Gastrocnemius medialis (tissue), 4 donors: Measurements from ENCODE around the gene SFXN3. TPM values are rescaled to one million over a fixed set of nuclear protein-coding genes. Genes with fewer than 3 reads are reported as not detected.

Experiments used
- ATAC-seq, 2 donors: fragments of 150-250 bp; one replicate each; pipeline ENCODE4 v1.9.1; 2016
- DNase-seq, 2 donors: peaks; one replicate each; pipeline ENCODE4 v3.0.0-alpha.2; 2019
- H3K27ac ChIP-seq, 4 donors: fragments of 200-600 bp; sonication (generic); 1 replicate in 1 of 4; 2 replicates in 3 of 4; pipeline ENCODE4 v1.5.1; 2016 to 2018; ENCODE audit warnings: mild to moderate bottlenecking in 2 of 4, moderate library complexity in 1 of 4
- H3K27me3 ChIP-seq, 3 donors: fragments of 200-600 bp; sonication (generic) in 2 of 3; 1 replicate in 1 of 3; 2 replicates in 2 of 3; pipeline versions ENCODE4 v1.5.1 to v1.6.0; 2016 to 2019; ENCODE audit warnings: mild to moderate bottlenecking in 1 of 3, moderate library complexity in 1 of 3
- H3K36me3 ChIP-seq, 2 donors: fragments of 200-600 bp; sonication (generic) in 1 of 2; one replicate each; pipeline ENCODE4 v1.5.1; 2017 to 2018
- H3K4me1 ChIP-seq, 2 donors: fragments of 200-600 bp; sonication (generic) in 1 of 2; one replicate each; pipeline ENCODE4 v1.5.1; 2016 to 2017; ENCODE audit warnings: mild to moderate bottlenecking in 2 of 2
- H3K4me3 ChIP-seq, 4 donors: fragments of 200-600 bp; sonication (generic) in 3 of 4; 1 replicate in 1 of 4; 2 replicates in 3 of 4; pipeline ENCODE4 v1.5.1; 2016 to 2019; ENCODE audit warnings: mild to moderate bottlenecking in 2 of 4
- H3K9me3 ChIP-seq, 3 donors: fragments of 200-600 bp; sonication (generic) in 2 of 3; 1 replicate in 1 of 3; 2 replicates in 2 of 3; pipeline ENCODE4 v1.5.1; 2016 to 2019
- POLR2A ChIP-seq, 2 donors: fragments of 450-650 bp; IDR thresholded peaks; one replicate each; pipeline ENCODE4 v1.6.1; 2017; ENCODE audit warnings: antibody characterized with exemption in 2 of 2, mild to moderate bottlenecking in 2 of 2, moderate library complexity in 2 of 2
- in situ Hi-C, 4 donors: fragments of 200-750 bp; cut with MboI; loops; one replicate each; pipeline versions ENCODE4 v1.15.0 to v1.8.0; 2017; ENCODE audit warnings: low sequenced_read_pairs in 4 of 4
- intact Hi-C: fragments of 100-400 bp; cut with DNase I; formaldehyde crosslinking; loops from one replicate; pipeline ENCODE4 v1.15.1; 2023; ENCODE audit warnings: low total_unique reads
- total RNA-seq, 4 donors: library from RNA; depleted of rRNA; stranded (reverse); fragments of >200 nt; gene quantifications; one replicate each; pipeline versions ENCODE4 v1.1.0 to v1.2.3, GENCODE V29; 2016
- TF ChIP-seq, protein P1 (sequence below), 5 experiments: fragments of 450-650 bp in 3 of 5; fragments of 200-600 bp in 2 of 5; sonication (generic) in 2 of 5; IDR thresholded peaks in 4 of 5; conservative IDR thresholded peaks in 1 of 5; 1 replicate in 4 of 5; 2 replicates in 1 of 5; pipeline ENCODE4 v1.5.1; 2016 to 2019; ENCODE audit warnings: antibody characterized with exemption in 5 of 5, mild to moderate bottlenecking in 3 of 5, moderate library complexity in 3 of 5

Gene SFXN3
- total RNA-seq, 4 donors from 2014 or later, result 4.2 to 9.5 (median 7.0) TPM

DNA sequence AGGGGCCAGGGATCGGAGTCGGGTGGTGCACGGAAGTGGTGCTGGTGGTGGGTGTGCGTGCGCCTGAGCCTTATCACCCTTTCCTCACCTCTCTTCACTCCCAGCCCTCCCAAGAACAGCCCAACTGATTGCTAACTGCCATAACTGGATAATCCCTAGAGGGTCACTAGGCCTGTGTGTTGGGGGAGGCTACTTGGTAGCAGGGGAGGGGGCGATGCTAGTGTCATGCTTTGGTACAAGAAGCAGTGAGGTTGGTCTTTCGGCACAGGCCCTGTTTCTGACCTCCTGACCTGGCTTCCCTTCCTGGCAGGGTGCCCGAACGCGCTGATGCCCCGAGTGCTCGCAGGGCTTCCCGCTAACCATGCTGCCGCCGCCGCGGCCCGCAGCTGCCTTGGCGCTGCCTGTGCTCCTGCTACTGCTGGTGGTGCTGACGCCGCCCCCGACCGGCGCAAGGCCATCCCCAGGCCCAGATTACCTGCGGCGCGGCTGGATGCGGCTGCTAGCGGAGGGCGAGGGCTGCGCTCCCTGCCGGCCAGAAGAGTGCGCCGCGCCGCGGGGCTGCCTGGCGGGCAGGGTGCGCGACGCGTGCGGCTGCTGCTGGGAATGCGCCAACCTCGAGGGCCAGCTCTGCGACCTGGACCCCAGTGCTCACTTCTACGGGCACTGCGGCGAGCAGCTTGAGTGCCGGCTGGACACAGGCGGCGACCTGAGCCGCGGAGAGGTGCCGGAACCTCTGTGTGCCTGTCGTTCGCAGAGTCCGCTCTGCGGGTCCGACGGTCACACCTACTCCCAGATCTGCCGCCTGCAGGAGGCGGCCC is 31.4 kb downstream of the SFXN3 start:
- TF ChIP-seq, protein P1, sequence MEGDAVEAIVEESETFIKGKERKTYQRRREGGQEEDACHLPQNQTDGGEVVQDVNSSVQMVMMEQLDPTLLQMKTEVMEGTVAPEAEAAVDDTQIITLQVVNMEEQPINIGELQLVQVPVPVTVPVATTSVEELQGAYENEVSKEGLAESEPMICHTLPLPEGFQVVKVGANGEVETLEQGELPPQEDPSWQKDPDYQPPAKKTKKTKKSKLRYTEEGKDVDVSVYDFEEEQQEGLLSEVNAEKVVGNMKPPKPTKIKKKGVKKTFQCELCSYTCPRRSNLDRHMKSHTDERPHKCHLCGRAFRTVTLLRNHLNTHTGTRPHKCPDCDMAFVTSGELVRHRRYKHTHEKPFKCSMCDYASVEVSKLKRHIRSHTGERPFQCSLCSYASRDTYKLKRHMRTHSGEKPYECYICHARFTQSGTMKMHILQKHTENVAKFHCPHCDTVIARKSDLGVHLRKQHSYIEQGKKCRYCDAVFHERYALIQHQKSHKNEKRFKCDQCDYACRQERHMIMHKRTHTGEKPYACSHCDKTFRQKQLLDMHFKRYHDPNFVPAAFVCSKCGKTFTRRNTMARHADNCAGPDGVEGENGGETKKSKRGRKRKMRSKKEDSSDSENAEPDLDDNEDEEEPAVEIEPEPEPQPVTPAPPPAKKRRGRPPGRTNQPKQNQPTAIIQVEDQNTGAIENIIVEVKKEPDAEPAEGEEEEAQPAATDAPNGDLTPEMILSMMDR (IDR thresholded peaks at IDR 0.05 in 4 of 5, conservative IDR thresholded peaks at IDR 0.05 in 1 of 5), result peak; percentile 43 to 70 (median 56)
- TF ChIP-seq POLR2A (IDR thresholded peaks at IDR 0.05), result no peak
- in situ Hi-C loops, result no loop called here
- H3K36me3 ChIP-seq, result no peaks in the 10 kb centered on the region
- H3K4me1 ChIP-seq, result peaks cover 49 to 54% of the 10 kb centered on the region in 2 donors
- peaks cover 11 to 20% (median 16%) of the 10 kb centered on the region in 3 donors for H3K27me3 ChIP-seq
- ATAC-seq, result no peak
- peak overlapping the region; percentile 93 to 99 (median 98) for H3K27ac ChIP-seq
- H3K9me3 ChIP-seq, result no peaks in the 10 kb centered on the region
- peak overlapping the region; percentile 79 to 94 (median 88) for H3K4me3 ChIP-seq
- intact Hi-C loops, result loop anchor here (5.0 kb wide), 1 partner anchor 150 kb away; the partner anchor contains the start of gene SLF2
- peak in 1 of 2 donors; percentile 40 for DNase-seq

DNA sequence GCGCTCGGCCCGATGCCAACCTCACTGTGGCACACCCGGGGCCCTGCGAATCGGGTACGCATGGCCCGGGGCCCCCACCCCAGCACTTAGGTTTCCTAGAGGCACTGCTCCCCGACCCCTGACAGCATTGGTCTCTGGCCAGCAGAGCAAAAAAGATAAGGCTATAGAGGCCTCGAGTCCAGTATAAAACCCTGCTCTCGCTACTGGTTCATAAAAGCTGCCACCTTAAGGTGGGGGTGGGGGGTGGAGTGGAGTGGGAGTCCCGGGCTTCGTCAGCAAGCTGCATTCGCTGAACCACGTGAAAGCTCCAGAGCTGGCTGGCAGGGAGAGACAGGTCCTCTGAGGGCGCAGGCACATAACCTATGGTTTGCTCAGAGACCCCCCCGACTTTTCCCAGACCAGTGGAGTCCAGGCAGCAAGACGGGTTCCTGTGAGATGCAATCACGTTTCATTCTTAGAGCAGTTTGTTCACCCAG is 32.1 kb downstream of the SFXN3 start:
- no peaks in the 10 kb centered on the region for H3K36me3 ChIP-seq
- no peak for TF ChIP-seq POLR2A (IDR thresholded peaks at IDR 0.05)
- TF ChIP-seq, protein P1 (IDR thresholded peaks at IDR 0.05 in 4 of 5, conservative IDR thresholded peaks at IDR 0.05 in 1 of 5), result no peak
- no peaks in the 10 kb centered on the region for H3K9me3 ChIP-seq
- in situ Hi-C loops (no loop called here), intact Hi-C loops (loop anchor here (5.0 kb wide), 1 partner anchor 151 kb away; the partner anchor contains the start of gene SLF2)
- peaks cover 52 to 57% of the 10 kb centered on the region in 2 donors for H3K4me1 ChIP-seq
- H3K27me3 ChIP-seq, result peaks cover 14 to 23% (median 18%) of the 10 kb centered on the region in 3 donors
- ATAC-seq (no peak), DNase-seq (no peak)
- peak overlapping the region; percentile 41 to 94 (median 84) for H3K4me3 ChIP-seq
- peak overlapping the region; percentile 3 to 99 (median 98) for H3K27ac ChIP-seq

DNA sequence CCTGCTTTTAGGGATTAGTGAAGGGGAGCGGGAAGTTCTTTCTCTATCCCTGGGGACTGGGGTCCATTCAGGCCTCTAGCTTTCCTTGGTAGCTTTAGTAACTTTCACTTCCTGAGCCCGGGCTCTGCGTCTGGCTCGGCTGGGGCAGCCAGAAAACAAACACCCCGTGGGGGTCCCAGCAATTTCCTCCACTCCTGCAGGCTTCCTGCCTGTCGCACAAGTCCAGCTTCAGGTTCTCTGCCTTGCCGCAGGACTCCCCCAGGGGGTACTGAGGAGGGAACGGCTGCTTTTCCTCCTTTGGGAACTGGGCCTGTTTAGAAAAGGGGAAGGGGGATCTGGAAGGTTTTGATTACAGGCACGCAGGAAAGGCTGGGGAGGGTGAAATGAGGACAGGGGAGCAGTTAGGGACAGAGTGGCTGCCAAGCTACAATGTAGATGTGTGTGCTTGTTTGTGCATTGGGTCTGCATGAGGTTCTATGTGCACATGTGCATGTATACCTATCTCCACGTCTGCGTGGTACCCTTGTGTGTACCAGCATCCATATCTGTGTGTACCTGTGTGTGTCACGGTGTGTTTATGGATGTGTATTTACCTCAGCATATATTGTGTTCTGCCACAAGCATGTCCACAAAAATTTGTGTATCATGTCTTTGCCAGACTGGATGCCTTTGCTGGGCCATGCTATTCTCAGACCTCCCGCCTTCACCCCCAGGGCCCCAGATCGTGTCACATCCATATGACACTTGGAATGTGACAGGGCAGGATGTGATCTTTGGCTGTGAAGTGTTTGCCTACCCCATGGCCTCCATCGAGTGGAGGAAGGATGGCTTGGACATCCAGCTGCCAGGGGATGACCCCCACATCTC is 32.7 kb downstream of the SFXN3 start:
- intact Hi-C loops (loop anchor here (5.0 kb wide), 1 partner anchor 151 kb away; the partner anchor contains the start of gene SLF2), in situ Hi-C loops (no loop called here)
- ATAC-seq (no peak), DNase-seq (no peak)
- peak overlapping the region in 3 of 4 donors; percentile 3 to 99 (median 99) for H3K27ac ChIP-seq
- no peaks in the 10 kb centered on the region for H3K36me3 ChIP-seq
- no peak overlapping the region for H3K4me3 ChIP-seq
- peaks cover 14 to 23% (median 18%) of the 10 kb centered on the region in 3 donors for H3K27me3 ChIP-seq
- TF ChIP-seq, protein P1 (IDR thresholded peaks at IDR 0.05 in 4 of 5, conservative IDR thresholded peaks at IDR 0.05 in 1 of 5), result no peak
- no peak for TF ChIP-seq POLR2A (IDR thresholded peaks at IDR 0.05)
- no peaks in the 10 kb centered on the region for H3K9me3 ChIP-seq
- H3K4me1 ChIP-seq, result peaks cover 52 to 57% of the 10 kb centered on the region in 2 donors

DNA sequence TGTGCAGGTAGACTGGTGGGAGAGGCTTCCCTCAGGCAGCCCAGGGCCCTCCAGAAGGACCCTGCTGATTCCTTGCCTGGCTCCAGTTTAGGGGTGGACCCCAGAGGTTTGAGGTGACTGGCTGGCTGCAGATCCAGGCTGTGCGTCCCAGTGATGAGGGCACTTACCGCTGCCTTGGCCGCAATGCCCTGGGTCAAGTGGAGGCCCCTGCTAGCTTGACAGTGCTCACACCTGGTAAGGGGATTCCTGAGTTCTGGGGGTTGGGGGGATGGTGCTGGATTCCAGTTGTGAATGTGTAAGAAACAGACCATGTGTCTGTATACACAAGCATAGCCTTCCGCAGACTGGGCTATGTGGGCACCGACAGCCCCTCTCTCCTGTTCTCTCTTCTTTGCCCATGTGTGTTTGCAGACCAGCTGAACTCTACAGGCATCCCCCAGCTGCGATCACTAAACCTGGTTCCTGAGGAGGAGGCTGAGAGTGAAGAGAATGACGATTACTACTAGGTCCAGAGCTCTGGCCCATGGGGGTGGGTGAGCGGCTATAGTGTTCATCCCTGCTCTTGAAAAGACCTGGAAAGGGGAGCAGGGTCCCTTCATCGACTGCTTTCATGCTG is 33.5 kb downstream of the SFXN3 start:
- DNase-seq, result no peak
- TF ChIP-seq, protein P1 (IDR thresholded peaks at IDR 0.05 in 4 of 5, conservative IDR thresholded peaks at IDR 0.05 in 1 of 5), result no peak
- TF ChIP-seq POLR2A (IDR thresholded peaks at IDR 0.05), result no peak
- ATAC-seq, result no peak
- no peaks in the 10 kb centered on the region for H3K36me3 ChIP-seq
- peaks cover 14 to 23% (median 18%) of the 10 kb centered on the region in 3 donors for H3K27me3 ChIP-seq
- peak overlapping the region in 1 of 4 donors; percentile 99 for H3K27ac ChIP-seq
- in situ Hi-C loops (no loop called here), intact Hi-C loops (loop anchor here (5.0 kb wide), 2 partner anchors 32 to 152 kb away; partner anchors contain the start of genes PDZD7, SFXN3 and SLF2)
- H3K4me3 ChIP-seq, result no peak overlapping the region
- no peaks in the 10 kb centered on the region for H3K9me3 ChIP-seq
- H3K4me1 ChIP-seq, result peaks cover 52 to 57% of the 10 kb centered on the region in 2 donors
